Breast epithelium (tissue), 4 donors: ENCODE measurements around the gene RBAK. TPM values are rescaled to one million over a fixed set of nuclear protein-coding genes. Genes with fewer than 3 reads are reported as not detected.
"Not testable (repeated sequence)": the region's sequence is repeated elsewhere in the genome, so short reads cannot be mapped to it uniquely, and the experiment has no call there.

Source experiments
- DNase-seq, 2 donors: peaks; one replicate each; pipeline ENCODE4 v3.0.0-alpha.2; 2019; ENCODE audit warnings: low spot score in 2 of 2
- H3K27ac ChIP-seq, 2 donors: fragments of 200-600 bp; sonication (generic) in 1 of 2; one replicate each; pipeline ENCODE4 v1.5.1; 2016 to 2019; ENCODE audit warnings: mild to moderate bottlenecking in 1 of 2
- H3K27me3 ChIP-seq, 2 donors: fragments of 200-600 bp; sonication (generic) in 1 of 2; one replicate each; pipeline versions ENCODE4 v1.5.1 to v1.6.0; 2017 to 2019; ENCODE audit warnings: control low read depth in 1 of 2, mild to moderate bottlenecking in 1 of 2
- H3K36me3 ChIP-seq: fragments of 200-600 bp; one replicate; pipeline ENCODE4 v1.5.1; 2019
- H3K4me1 ChIP-seq, 2 donors: fragments of 200-600 bp; sonication (generic); one replicate each; pipeline ENCODE4 v1.5.1; 2016 to 2019; ENCODE audit warnings: control low read depth in 1 of 2
- H3K4me3 ChIP-seq, 3 donors: fragments of 200-600 bp; sonication (generic); 1 replicate in 2 of 3; 2 replicates in 1 of 3; pipeline ENCODE4 v1.5.1; 2016 to 2019; ENCODE audit warnings: mild to moderate bottlenecking in 3 of 3, moderate library complexity in 2 of 3
- H3K9me3 ChIP-seq, 2 donors: fragments of 200-600 bp; sonication (generic) in 1 of 2; one replicate each; pipeline ENCODE4 v1.5.1; 2016 to 2019; ENCODE audit warnings: control low read depth in 1 of 2
- CTCF ChIP-seq, 3 donors: fragments of 450-650 bp; IDR thresholded peaks; one replicate each; pipeline ENCODE4 v1.5.1; 2016 to 2017; ENCODE audit warnings: antibody characterized with exemption in 3 of 3, mild to moderate bottlenecking in 3 of 3, moderate library complexity in 3 of 3
- POLR2A ChIP-seq: fragments of 450-650 bp; IDR thresholded peaks from one replicate; pipeline ENCODE4 v1.6.1; 2016; ENCODE audit warnings: antibody characterized with exemption, mild to moderate bottlenecking, moderate library complexity
- POLR2AphosphoS5 ChIP-seq, 3 donors: sonication (generic); formaldehyde crosslinking; IDR thresholded peaks; one replicate each; pipeline ENCODE4 v1.6.1; 2017; ENCODE audit warnings: antibody characterized with exemption in 3 of 3
- intact Hi-C: fragments of 100-400 bp; cut with DNase I; formaldehyde crosslinking; loops from one replicate; pipeline ENCODE4 v1.15.1; 2023; ENCODE audit warnings: low total_unique reads
- total RNA-seq, 3 donors: library from RNA; depleted of rRNA; stranded (reverse); fragments of >200 nt; gene quantifications; one replicate each; pipeline ENCODE4 v1.1.0, GENCODE V29; 2016

RBAK gene
- total RNA-seq, 3 donors from 2014 or later, result 10.2 to 17.0 (median 12.8) TPM

GRCh38 chr7:5077740-5078139 lies 32.1 kb downstream of the RBAK start:
- intact Hi-C loops, result no loop called here
- H3K9me3 ChIP-seq, result no peaks in the 10 kb centered on the region
- H3K36me3 ChIP-seq, result no peaks in the 10 kb centered on the region
- TF ChIP-seq CTCF (IDR thresholded peaks at IDR 0.05), result no peak
- no peak for TF ChIP-seq POLR2A
- no peak for TF ChIP-seq POLR2AphosphoS5 (IDR thresholded peaks at IDR 0.05)
- peaks cover 0 to 10% of the 10 kb centered on the region in 2 donors for H3K27me3 ChIP-seq
- DNase-seq, result no peak
- no peak overlapping the region for H3K4me3 ChIP-seq
- no peak overlapping the region for H3K27ac ChIP-seq
- H3K4me1 ChIP-seq, result no peaks in the 10 kb centered on the region

DNA sequence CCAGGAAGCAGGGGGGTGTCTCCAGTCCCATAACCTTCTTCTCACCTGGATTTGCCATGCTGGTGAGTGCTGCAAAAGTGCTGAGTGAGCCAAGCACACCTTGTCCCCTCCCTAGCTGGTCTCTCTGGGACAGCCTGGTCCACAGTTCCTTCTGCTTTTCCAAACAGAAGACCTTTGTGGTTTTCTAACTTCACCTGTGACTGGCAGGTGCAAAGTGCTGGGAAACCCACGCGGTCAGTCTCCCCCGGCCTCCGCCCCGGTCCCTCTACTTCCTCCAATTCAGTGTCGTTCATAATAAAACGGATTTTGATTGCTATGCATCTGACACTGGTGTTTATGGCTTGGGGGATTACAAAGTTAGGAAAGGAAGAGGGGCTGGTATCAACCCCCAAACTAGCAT lies 37.1 kb downstream of the RBAK start:
- no peak for DNase-seq
- H3K36me3 ChIP-seq, result no peaks in the 10 kb centered on the region
- H3K9me3 ChIP-seq, result no peaks in the 10 kb centered on the region
- no peaks in the 10 kb centered on the region for H3K4me1 ChIP-seq
- intact Hi-C loops, result no loop called here
- H3K27me3 ChIP-seq, result peaks cover 0 to 17% of the 10 kb centered on the region in 2 donors
- no peak overlapping the region for H3K27ac ChIP-seq
- no peak for TF ChIP-seq POLR2AphosphoS5 (IDR thresholded peaks at IDR 0.05)
- TF ChIP-seq CTCF (IDR thresholded peaks at IDR 0.05), result no peak
- TF ChIP-seq POLR2A, result no peak
- no peak overlapping the region for H3K4me3 ChIP-seq

- Histone ChIP-seq H3K27ac (no peak overlapping the region), H3K36me3 (no peaks in the 10 kb centered on the region), H3K4me1 (no peaks in the 10 kb centered on the region), H3K27me3 (peaks cover 0 to 17% of the 10 kb centered on the region in 2 donors), H3K4me3 (no peak overlapping the region), H3K9me3 (no peaks in the 10 kb centered on the region)
- intact Hi-C loops, result no loop called here
- DNase-seq, result no peak
- no peak for TF ChIP-seq POLR2AphosphoS5 (IDR thresholded peaks at IDR 0.05)
- no peak for TF ChIP-seq CTCF (IDR thresholded peaks at IDR 0.05)
- TF ChIP-seq POLR2A, result no peak
These were observed 37.7 kb downstream of the RBAK start for GRCh38 chr7:5083311-5083711.

- no peaks in the 10 kb centered on the region for H3K9me3 ChIP-seq
- no peak overlapping the region for H3K27ac ChIP-seq
- H3K27me3 ChIP-seq, result peaks cover 0 to 17% of the 10 kb centered on the region in 2 donors
- no peaks in the 10 kb centered on the region for H3K4me1 ChIP-seq
- TF ChIP-seq POLR2A, result no peak
- TF ChIP-seq POLR2AphosphoS5 (IDR thresholded peaks at IDR 0.05), result no peak
- TF ChIP-seq CTCF (IDR thresholded peaks at IDR 0.05), result no peak
- H3K36me3 ChIP-seq, result no peaks in the 10 kb centered on the region
- H3K4me3 ChIP-seq, result no peak overlapping the region
- DNase-seq, result no peak
- intact Hi-C loops, result no loop called here
These were observed 40.6 kb downstream of the RBAK start for GRCh38 chr7:5086256-5086655.

DNA sequence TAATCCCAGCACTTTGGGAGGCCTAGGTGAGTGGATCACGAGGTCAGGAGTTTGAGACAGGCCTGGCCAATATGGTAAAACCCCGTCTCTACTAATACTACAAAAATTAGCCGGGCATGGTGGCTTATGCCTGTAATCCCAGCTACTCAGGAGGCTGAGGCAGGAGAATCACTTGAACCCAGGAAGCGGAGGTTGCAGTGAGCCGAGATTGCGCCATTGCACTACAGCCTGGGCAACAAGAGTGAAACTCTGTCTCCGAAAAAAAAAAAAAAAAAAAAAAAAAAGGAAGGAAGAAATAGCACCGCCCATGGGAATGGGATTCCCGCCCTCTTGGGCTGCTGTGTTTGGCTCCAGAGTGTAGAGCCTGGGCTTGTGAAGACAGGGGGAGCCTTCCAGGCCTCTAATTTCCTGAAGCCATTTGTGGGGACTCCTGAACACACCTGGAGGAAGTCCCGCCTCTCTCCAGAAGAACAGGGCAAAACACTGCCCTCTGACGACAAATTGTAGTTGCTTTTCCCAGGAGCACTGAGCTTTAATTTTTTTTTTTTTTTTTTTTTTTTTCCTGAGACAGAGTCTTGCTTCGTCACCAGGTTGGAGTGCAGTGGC lies 42.7 kb downstream of the RBAK start:
- H3K4me3 ChIP-seq, H3K36me3 ChIP-seq, H3K27ac ChIP-seq, intact Hi-C loops, H3K9me3 ChIP-seq, DNase-seq, H3K4me1 ChIP-seq: not testable (repeated sequence)
- peaks cover 0 to 17% of the 10 kb centered on the region in 2 donors for H3K27me3 ChIP-seq

DNA sequence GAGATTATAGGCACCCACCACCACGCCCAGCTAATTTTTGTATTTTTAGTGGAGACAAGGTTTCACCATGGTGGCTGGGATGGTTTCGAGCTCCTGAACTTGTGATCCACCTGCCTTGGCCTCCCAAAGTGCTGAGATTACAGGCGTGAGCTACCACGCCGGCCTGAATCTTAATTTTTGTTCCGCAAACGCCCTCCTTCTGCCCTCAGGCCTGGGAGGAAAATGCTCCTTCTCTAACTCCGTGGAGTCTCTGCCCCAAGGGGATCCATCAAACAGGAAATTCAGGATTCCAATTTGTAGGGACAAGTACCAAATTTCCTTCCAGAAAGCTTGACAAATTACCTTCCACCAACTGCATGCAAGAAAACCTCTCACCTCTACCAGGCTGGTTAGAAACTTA lies 43.2 kb downstream of the RBAK start:
- no peaks in the 10 kb centered on the region for H3K4me1 ChIP-seq
- no peak overlapping the region for H3K4me3 ChIP-seq
- intact Hi-C loops, result no loop called here
- peaks cover 0 to 17% of the 10 kb centered on the region in 2 donors for H3K27me3 ChIP-seq
- no peaks in the 10 kb centered on the region for H3K36me3 ChIP-seq
- peaks cover 9 to 14% of the 10 kb centered on the region in 2 donors for H3K9me3 ChIP-seq
- TF ChIP-seq POLR2AphosphoS5 (IDR thresholded peaks at IDR 0.05) (no peak), POLR2A (no peak), CTCF (IDR thresholded peaks at IDR 0.05) (no peak)
- no peak overlapping the region for H3K27ac ChIP-seq
- no peak for DNase-seq
